ENCODE results near the gene VIPAS39.

The VIPAS39 gene

GRCh38 chr14:77400216-77400615 is 57.2 kb downstream of the VIPAS39 start:
- no peak for DNase-seq

- DNase-seq, result no peak
Observed at GRCh38 chr14:77390188-77390587, 67.2 kb downstream of the VIPAS39 start.

- no peak for DNase-seq
Observed at GRCh38 chr14:77378701-77379100, 78.7 kb downstream of the VIPAS39 start.

GRCh38 chr14:77377502-77377844 is 79.9 kb downstream of the VIPAS39 start:
- DNase-seq, result no peak

- peak; percentile 87 for DNase-seq
Observed at GRCh38 chr14:77376771-77377501, 80.5 kb downstream of the VIPAS39 start, which contains the start of the genes SAMD15 and TMED8. Gene SAMD15, plus strand, starts transcription at chr14:77377379. Its CDS starts 40 bp downstream, at chr14:77377419. Gene TMED8, minus strand, starts transcription at chr14:77377094. Its CDS starts 41 bp downstream, at chr14:77377053.

Data from hippocampal formation (tissue), 2 donors.